Stomach (tissue), 9 donors: Measurements from ENCODE around the gene ZNF532. TPM values are rescaled to one million over a fixed set of nuclear protein-coding genes. Genes with fewer than 3 reads are reported as not detected.

Source experiments
- DNase-seq, 2 donors: peaks; one replicate each; pipeline versions ENCODE4 v3.0.0 to v3.0.0-alpha.2; 2013 to 2019
- H3K27ac ChIP-seq, 5 donors: fragments of 200-600 bp in 4 of 5; sonication (generic) in 4 of 5; one replicate each; pipeline ENCODE4 v1.5.1; 2013 to 2019; ENCODE audit warnings: mild to moderate bottlenecking in 1 of 5, moderate library complexity in 1 of 5
- H3K27me3 ChIP-seq, 3 donors: fragments of 200-600 bp; sonication (generic); one replicate each; pipeline ENCODE4 v1.5.1; 2017 to 2019; ENCODE audit warnings: mixed run types in 1 of 3
- H3K36me3 ChIP-seq, 4 donors: fragments of 200-600 bp; sonication (generic); 1 replicate in 3 of 4; 2 replicates in 1 of 4; pipeline ENCODE4 v1.5.1; 2016 to 2019
- H3K4me1 ChIP-seq, 4 donors: fragments of 200-600 bp; sonication (generic); one replicate each; pipeline ENCODE4 v1.5.1; 2016 to 2019
- H3K4me3 ChIP-seq, 4 donors: fragments of 200-600 bp; sonication (generic) in 3 of 4; one replicate each; pipeline ENCODE4 v1.5.1; 2016 to 2019; ENCODE audit warnings: mild to moderate bottlenecking in 1 of 4
- H3K9me3 ChIP-seq, 4 donors: fragments of 200-600 bp; sonication (generic); one replicate each; pipeline ENCODE4 v1.5.1; 2016 to 2019
- EP300 ChIP-seq: sonication (generic); formaldehyde crosslinking; IDR thresholded peaks from one replicate; pipeline ENCODE4 v1.6.1; 2017; ENCODE audit warnings: antibody characterized with exemption
- POLR2A ChIP-seq, 4 donors: fragments of 450-650 bp; IDR thresholded peaks; one replicate each; pipeline ENCODE4 v1.6.1; 2016; ENCODE audit warnings: antibody characterized with exemption in 4 of 4, control low read depth in 2 of 4, mild to moderate bottlenecking in 1 of 4, moderate library complexity in 1 of 4
- POLR2AphosphoS5 ChIP-seq, 3 donors: sonication (generic); formaldehyde crosslinking; IDR thresholded peaks; one replicate each; pipeline ENCODE4 v1.6.1; 2016; ENCODE audit warnings: antibody characterized with exemption in 3 of 3
- WGBS, 5 donors: extraction: QIAGEN DNeasy Blood & Tissue Kit in 3 of 5; methylation state at CpG; one replicate each; pipeline versions ENCODE4 v1.1.5 to v1.1.7; 2013 to 2018; 5-methylcytosine and 5-hydroxymethylcytosine counted together
- intact Hi-C: fragments of 100-400 bp; cut with DNase I; formaldehyde crosslinking; loops from one replicate; pipeline ENCODE4 v1.15.1; 2023; ENCODE audit warnings: low total_unique reads
- polyA plus RNA-seq, 3 donors: library from polyadenylated mRNA; stranded (reverse); fragments of 200-250 nt; gene quantifications; one replicate each; pipeline ENCODE4 v1.2.3, GENCODE V29; 2013
- total RNA-seq, 5 donors: library from RNA; depleted of rRNA; stranded (reverse); fragments of >200 nt; gene quantifications; one replicate each; pipeline versions ENCODE4 v1.1.0 to v1.2.3, GENCODE V29; 2014 to 2016
- TF ChIP-seq, protein P1 (sequence below), 7 experiments: fragments of 450-650 bp in 4 of 7; fragments of 200-600 bp in 3 of 7; sonication (generic) in 3 of 7; IDR thresholded peaks; one replicate each; pipeline ENCODE4 v1.5.1; 2016 to 2019; ENCODE audit warnings: antibody characterized with exemption in 7 of 7, control low read depth in 2 of 7, mild to moderate bottlenecking in 1 of 7
- donor health status: healthy with polysubstance abuse.
- donor health status: Bipolar disorder and iron deficiency.
- donor health status: healthy.

Gene ZNF532
- total and polyA plus RNA-seq, 8 donors: 2.9 to 53.7 (median 18.4) TPM

DNA sequence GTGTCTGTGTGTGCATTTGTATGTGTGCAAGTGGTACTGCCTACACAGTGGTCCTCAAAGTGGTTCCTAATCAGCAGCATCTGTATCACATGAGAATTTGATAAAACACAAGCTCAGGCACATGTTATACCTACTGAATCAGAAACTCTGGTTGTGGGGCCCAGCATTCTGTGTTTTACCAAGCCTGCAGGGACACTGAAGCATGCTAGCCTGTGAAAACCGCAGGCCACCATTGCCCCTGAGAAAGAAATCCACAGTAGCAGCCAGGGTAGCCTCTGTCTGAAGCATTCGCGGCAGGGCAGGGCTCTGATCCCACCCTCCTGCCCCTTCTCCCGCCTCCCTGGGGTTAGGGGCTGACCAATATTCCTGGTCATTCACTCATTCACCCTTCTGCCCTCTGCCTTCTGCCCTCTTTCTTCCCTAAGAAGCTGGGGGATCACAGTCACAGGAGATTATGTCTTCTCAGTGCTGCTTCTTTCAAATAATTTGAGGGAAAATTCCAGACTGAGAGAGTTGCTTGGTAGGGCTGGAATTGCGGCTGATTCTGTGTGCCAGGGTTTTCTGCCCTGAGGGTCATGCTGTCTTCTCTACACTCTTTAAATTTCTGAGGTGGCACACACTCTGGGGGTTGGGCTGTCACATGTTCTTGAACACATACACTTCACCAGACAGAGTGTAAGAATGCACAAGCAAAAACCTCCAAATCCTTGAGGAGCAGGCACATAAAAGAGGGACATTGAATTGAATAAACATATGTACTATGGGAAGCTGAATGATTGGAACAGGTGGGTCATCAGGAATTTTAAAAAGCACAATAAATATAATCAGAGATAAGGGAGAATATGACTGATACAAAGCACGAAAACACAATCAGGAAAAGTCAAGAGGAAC is 148.4 kb downstream of the ZNF532 start:
- Histone ChIP-seq H3K36me3 (no peaks in the 10 kb centered on the region), H3K27ac (no peak overlapping the region), H3K9me3 (peaks cover 0 to 8% (median 0%) of the 10 kb centered on the region in 4 donors), H3K4me1 (no peaks in the 10 kb centered on the region), H3K4me3 (no peak overlapping the region), H3K27me3 (no peaks in the 10 kb centered on the region)
- intact Hi-C loops: no loop called here
- DNase-seq: no peak
- whole genome bisulfite sequencing, 5 donors: 61 to 73% (median 66%) methylated on average over 6 of the region's 6 CpGs
- TF ChIP-seq EP300 (no peak), POLR2AphosphoS5 (IDR thresholded peaks at IDR 0.05) (no peak), POLR2A (IDR thresholded peaks at IDR 0.05) (no peak)
- TF ChIP-seq, protein P1, sequence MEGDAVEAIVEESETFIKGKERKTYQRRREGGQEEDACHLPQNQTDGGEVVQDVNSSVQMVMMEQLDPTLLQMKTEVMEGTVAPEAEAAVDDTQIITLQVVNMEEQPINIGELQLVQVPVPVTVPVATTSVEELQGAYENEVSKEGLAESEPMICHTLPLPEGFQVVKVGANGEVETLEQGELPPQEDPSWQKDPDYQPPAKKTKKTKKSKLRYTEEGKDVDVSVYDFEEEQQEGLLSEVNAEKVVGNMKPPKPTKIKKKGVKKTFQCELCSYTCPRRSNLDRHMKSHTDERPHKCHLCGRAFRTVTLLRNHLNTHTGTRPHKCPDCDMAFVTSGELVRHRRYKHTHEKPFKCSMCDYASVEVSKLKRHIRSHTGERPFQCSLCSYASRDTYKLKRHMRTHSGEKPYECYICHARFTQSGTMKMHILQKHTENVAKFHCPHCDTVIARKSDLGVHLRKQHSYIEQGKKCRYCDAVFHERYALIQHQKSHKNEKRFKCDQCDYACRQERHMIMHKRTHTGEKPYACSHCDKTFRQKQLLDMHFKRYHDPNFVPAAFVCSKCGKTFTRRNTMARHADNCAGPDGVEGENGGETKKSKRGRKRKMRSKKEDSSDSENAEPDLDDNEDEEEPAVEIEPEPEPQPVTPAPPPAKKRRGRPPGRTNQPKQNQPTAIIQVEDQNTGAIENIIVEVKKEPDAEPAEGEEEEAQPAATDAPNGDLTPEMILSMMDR (IDR thresholded peaks at IDR 0.05): no peak

DNA sequence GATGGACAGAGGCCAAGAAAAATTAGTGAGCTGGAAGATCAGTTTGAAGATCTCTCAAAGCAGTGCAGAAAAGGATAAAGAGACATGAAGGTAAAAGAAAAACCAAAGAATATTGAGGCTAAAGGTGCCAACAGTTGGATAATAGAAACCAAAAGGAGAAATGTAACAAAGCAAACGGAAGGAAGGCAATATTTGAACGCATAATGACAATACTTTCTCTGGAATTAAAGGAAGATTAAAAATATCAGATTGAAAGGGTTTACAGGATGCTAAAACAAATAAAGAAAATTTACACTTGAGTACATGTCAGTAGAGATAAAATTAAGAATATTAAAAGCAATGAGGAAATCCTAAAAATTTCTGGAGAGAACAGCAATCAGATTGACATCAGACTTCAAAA is 149.1 kb downstream of the ZNF532 start:
- no peak overlapping the region for H3K4me3 ChIP-seq
- H3K36me3 ChIP-seq: no peaks in the 10 kb centered on the region
- H3K27me3 ChIP-seq: no peaks in the 10 kb centered on the region
- intact Hi-C loops: no loop called here
- 70 to 76% (median 73%) methylated on average over 2 of the region's 2 CpGs for WGBS, 5 donors
- no peak overlapping the region for H3K27ac ChIP-seq
- TF ChIP-seq EP300 (no peak), POLR2A (IDR thresholded peaks at IDR 0.05) (no peak), POLR2AphosphoS5 (IDR thresholded peaks at IDR 0.05) (no peak)
- TF ChIP-seq, protein P1 (IDR thresholded peaks at IDR 0.05): no peak
- peaks cover 0 to 8% (median 0%) of the 10 kb centered on the region in 4 donors for H3K9me3 ChIP-seq
- DNase-seq: no peak
- H3K4me1 ChIP-seq: no peaks in the 10 kb centered on the region

DNA sequence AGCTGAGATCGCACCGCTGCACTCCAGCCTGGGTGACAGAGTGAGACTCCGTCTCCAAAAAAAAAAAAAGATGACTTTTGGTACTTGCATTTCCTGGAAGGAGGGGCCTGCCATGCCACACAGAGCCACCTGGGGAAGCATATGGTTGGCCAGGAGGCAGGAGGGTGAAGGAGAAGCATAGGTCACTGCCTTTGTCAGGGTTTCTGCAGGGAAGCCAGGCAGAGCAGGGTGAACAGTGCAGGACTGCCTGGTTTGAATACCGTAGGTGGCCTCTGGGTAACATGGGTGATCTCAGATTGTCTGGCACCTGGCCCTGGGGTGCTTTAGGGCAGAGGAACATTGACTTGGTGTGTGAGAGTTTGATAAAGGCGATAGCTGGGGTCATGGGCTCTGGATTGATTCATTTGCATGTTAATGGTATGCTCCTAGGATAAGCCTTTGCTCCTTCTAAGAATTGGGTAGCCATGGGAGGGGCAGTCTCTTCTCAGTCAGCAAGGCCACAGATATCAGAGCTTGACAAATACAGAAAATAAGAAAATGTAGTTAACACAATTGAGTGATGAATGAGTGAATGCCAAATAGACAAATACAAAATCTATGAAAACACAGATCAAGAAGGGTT is 151.0 kb downstream of the ZNF532 start:
- Histone ChIP-seq H3K9me3 (peaks cover 0 to 8% (median 0%) of the 10 kb centered on the region in 4 donors), H3K4me3 (no peak overlapping the region), H3K27me3 (no peaks in the 10 kb centered on the region), H3K36me3 (no peaks in the 10 kb centered on the region), H3K27ac (no peak overlapping the region), H3K4me1 (no peaks in the 10 kb centered on the region)
- intact Hi-C loops: no loop called here
- no peak for DNase-seq
- TF ChIP-seq, protein P1 (IDR thresholded peaks at IDR 0.05): no peak
- no peak for TF ChIP-seq POLR2AphosphoS5 (IDR thresholded peaks at IDR 0.05)
- TF ChIP-seq EP300: no peak
- TF ChIP-seq POLR2A (IDR thresholded peaks at IDR 0.05): no peak
- 64 to 83% (median 80%) methylated on average over 5 of the region's 5 CpGs for WGBS, 5 donors

DNA sequence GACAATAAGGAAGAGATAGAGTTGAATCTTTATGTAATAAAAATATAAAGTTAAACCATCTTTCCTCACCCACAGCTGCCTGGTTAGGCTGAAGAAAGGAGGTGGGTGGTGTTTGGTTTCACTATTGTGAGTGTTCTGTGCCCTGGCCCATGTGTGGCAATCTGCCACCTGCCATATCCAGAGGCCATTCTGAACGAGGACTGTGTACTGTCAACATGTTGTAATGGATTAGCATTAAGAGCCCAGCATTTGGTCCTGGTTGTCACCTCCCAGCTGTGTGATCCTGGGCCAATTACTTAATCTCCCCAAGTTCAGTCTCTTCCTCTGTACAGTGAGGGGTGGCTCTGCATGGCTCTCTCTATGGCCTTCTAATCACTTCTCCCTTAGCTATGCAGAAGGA is 156.8 kb downstream of the ZNF532 start:
- WGBS, 5 donors: 5 to 25% (median 20%) methylated on average over 1 of the region's 1 CpG
- Histone ChIP-seq H3K9me3 (peaks cover 0 to 8% (median 0%) of the 10 kb centered on the region in 4 donors), H3K4me3 (no peak overlapping the region), H3K36me3 (no peaks in the 10 kb centered on the region), H3K27me3 (no peaks in the 10 kb centered on the region), H3K4me1 (peaks cover 0 to 5% (median 0%) of the 10 kb centered on the region in 4 donors), H3K27ac (no peak overlapping the region)
- intact Hi-C loops: no loop called here
- peak in 1 of 2 donors; percentile 34 for DNase-seq
- TF ChIP-seq EP300 (no peak), POLR2AphosphoS5 (IDR thresholded peaks at IDR 0.05) (no peak), POLR2A (IDR thresholded peaks at IDR 0.05) (no peak)
- TF ChIP-seq, protein P1 (IDR thresholded peaks at IDR 0.05): no peak
